Measurements from ENCODE around the gene C16orf92.

C16orf92 gene

GRCh38 chr16:30022887-30023286 is at the start of gene C16orf92:
TSS of gene C16orf92 (plus strand) at chr16:30023198. CDS start at chr16:30023341, 143 bp downstream.
- FAIRE-seq (no peak), DNase-seq (ENCODE audit: insufficient read length, low spot score) (no peak)

- FAIRE-seq (peak; percentile 62), DNase-seq (ENCODE audit: insufficient read length, low spot score) (peak; percentile 98)
Measured at GRCh38 chr16:29973384-29974246, 49.4 kb upstream of the C16orf92 start, which contains the start of gene TAOK2. TSS of gene TAOK2 (plus strand) at chr16:29973868. CDS start at chr16:29977773, 3,905 bp downstream.

DNA sequence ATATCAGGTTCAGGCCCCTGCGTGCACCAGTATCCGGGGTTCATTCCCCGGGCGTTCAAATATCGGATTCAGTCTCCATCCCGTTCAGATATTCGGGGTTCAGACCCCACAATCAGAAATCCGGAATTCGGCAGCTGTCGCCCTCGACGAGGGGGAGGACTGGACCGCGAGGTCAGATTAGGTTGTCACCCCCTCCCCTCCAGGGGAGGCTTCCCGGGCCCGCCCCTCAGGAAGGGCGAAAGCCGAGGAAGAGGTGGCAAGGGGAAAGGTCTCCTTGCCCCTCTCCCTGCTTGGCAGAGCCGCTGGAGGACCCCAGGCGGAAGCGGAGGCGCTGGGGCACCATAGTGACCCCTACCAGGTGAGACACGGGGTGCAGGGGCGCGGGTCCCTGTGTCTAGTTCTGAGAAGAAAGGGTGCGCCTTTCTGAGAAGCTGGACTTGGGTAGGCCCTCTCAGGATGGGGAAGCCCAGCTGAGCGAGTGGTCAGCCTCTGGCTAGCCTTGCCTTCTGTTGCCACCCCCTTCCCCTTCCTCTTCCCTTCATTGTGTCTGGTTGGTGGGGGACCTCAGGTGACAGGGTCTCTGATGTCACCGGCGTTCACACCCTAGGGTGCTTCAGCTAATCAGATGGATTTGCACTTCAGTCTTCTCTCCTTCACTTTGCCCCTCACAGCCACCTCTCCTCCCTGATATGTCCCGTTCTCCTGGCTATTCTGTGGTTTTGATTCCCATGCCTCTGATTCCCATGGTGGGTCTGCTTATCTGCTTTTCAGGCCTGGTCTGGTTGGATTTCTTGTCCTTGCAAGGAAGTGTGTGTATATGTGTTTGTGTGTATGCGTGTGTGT is 48.5 kb upstream of the C16orf92 start:
- FAIRE-seq (no peak), DNase-seq (ENCODE audit: insufficient read length, low spot score) (peak; percentile 17)

DNA sequence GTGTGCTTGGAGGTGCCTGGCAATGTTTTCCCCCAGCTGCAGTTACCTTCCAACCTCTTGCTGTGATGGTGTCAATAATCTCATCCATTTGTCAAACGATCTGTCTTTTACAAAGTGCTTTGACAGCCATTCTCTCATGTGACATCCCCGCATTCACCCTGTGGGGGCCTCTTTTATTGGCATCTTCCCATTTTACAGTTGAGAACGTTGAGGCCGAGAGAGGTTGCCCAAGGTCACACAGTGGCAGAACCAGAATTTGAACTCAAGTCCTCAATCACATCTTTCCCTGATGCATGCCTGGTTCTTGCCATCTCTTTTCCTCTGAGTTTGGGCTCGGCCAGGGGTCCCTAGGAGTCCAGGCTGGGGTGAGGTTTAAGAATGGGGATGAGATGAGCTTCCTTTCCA is 47.9 kb upstream of the C16orf92 start:
- DNase-seq (ENCODE audit: insufficient read length, low spot score) (no peak), FAIRE-seq (no peak)

GRCh38 chr16:29975811-29976511 is 47.0 kb upstream of the C16orf92 start:
- no peak for FAIRE-seq
- DNase-seq (ENCODE audit: insufficient read length, low spot score): no peak

- FAIRE-seq (no peak), DNase-seq (ENCODE audit: insufficient read length, low spot score) (no peak)
Measured at GRCh38 chr16:29977063-29977825, 45.8 kb upstream of the C16orf92 start.

DNA sequence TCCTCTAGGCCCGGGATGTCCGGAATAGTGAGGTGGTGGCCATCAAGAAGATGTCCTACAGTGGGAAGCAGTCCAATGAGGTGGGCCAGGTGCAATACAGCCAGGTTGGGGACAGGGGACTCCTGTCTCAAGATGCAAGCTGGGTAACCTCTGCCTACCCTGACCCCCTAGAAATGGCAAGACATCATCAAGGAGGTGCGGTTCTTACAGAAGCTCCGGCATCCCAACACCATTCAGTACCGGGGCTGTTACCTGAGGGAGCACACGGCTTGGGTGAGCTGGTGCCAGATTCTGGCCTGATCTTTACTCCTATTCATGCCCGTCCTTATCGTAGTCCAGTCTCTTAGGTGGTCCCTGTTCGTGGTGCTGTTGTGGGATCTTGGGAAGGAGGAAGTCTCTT is 44.9 kb upstream of the C16orf92 start:
- no peak for DNase-seq (ENCODE audit: insufficient read length, low spot score)
- FAIRE-seq: no peak

- FAIRE-seq: no peak
- no peak for DNase-seq (ENCODE audit: insufficient read length, low spot score)
Measured at GRCh38 chr16:29978564-29979270, 44.3 kb upstream of the C16orf92 start.

DNA sequence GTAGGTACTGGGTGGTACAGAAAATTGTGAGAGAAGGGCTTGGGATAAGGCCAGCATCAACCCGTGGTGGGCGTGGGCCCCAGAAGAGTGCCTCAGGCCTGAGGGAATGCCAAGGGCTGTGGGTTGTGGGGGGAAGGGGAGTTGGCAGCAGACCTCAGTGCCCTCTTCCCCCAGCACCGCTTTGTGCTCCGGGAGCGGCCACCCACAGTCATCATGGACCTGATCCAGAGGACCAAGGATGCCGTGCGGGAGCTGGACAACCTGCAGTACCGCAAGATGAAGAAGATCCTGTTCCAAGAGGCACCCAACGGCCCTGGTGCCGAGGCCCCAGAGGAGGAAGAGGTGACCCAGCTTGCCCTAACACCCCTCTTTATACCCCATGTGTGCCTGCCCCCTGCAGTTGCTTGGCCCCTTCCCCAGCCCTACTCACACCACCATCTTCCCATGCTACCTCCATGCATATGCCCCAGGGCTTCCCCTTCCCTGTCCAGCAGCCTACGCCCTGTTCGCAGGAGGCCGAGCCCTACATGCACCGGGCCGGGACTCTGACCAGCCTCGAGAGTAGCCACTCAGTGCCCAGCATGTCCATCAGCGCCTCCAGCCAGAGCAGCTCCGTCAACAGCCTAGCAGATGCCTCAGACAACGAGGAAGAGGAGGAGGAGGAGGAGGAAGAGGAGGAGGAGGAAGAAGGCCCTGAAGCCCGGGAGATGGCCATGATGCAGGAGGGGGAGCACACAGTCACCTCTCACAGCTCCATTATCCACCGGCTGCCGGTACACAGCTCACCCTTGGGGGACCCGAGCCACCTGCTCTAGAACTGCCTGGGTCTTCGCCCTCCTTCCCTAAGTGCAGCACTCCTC is 40.2 kb upstream of the C16orf92 start:
- DNase-seq (ENCODE audit: insufficient read length, low spot score): no peak
- no peak for FAIRE-seq

- DNase-seq (ENCODE audit: insufficient read length, low spot score) (no peak), FAIRE-seq (no peak)
Measured at GRCh38 chr16:29983420-29984136, 39.4 kb upstream of the C16orf92 start.

- FAIRE-seq: no peak
- DNase-seq (ENCODE audit: insufficient read length, low spot score): no peak
Measured at GRCh38 chr16:29984137-29984763, 38.7 kb upstream of the C16orf92 start.

DNA sequence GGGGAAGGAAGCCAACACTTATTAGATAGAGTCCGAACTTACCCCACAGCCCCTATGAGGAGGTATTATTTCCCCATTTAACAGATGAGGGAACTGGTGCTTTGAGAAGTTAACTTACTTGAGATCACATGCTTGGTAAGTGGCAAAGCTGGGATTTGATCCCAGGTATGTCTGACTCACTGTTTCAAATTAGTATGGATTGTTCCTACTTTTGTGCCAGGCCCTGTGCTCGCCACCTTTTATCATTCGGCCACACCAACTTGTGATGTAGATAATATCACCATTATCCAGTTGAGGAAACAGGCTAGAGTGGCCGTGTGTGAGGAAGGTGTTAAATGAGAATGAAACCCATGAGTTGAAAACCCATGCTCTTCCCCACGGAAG is 38.2 kb upstream of the C16orf92 start:
- FAIRE-seq: no peak
- DNase-seq (ENCODE audit: insufficient read length, low spot score): no peak

- DNase-seq (ENCODE audit: insufficient read length, low spot score) (no peak), FAIRE-seq (no peak)
Measured at GRCh38 chr16:29985271-29985811, 37.7 kb upstream of the C16orf92 start.

GRCh38 chr16:29986231-29986630 is 36.8 kb upstream of the C16orf92 start:
- no peak for FAIRE-seq
- no peak for DNase-seq (ENCODE audit: insufficient read length, low spot score)

GRCh38 chr16:29986931-29987330 is 36.1 kb upstream of the C16orf92 start:
- FAIRE-seq: no peak
- DNase-seq (ENCODE audit: insufficient read length, low spot score): no peak

DNA sequence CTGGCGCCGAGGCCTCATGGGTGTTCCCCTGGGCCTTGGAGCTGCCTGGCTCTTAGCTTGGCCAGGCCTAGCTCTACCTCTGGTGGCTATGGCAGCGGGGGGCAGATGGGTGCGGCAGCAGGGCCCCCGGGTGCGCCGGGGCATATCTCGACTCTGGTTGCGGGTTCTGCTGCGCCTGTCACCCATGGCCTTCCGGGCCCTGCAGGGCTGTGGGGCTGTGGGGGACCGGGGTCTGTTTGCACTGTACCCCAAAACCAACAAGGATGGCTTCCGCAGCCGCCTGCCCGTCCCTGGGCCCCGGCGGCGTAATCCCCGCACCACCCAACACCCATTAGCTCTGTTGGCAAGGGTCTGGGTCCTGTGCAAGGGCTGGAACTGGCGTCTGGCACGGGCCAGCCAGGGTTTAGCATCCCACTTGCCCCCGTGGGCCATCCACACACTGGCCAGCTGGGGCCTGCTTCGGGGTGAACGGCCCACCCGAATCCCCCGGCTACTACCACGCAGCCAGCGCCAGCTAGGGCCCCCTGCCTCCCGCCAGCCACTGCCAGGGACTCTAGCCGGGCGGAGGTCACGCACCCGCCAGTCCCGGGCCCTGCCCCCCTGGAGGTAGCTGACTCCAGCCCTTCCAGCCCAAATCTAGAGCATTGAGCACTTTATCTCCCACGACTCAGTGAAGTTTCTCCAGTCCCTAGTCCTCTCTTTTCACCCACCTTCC is 35.5 kb upstream of the C16orf92 start:
- DNase-seq (ENCODE audit: insufficient read length, low spot score): no peak
- no peak for FAIRE-seq
